Measurements from ENCODE around the gene G6PC3. TPM values are rescaled to one million over a fixed set of nuclear protein-coding genes. Genes with fewer than 3 reads are reported as not detected.

Gene G6PC3
- total and polyA plus RNA-seq, 2 donors from 2014 or later: 70.0 to 150 TPM

GRCh38 chr17:44120851-44121605 lies 50.5 kb downstream of the G6PC3 start:
- no peaks in the 10 kb centered on the region for H3K9me3 ChIP-seq (ENCODE audit: control insufficient read depth in 2 of 3, insufficient read depth in 1 of 3, low read length in 3 of 3)
- no peak overlapping the region for H3K27ac ChIP-seq (ENCODE audit: low read depth in 2 of 2, low read length in 2 of 2)
- FAIRE-seq (no peak), DNase-seq (peak in 2 of 5 donors; percentile 38 to 43)
- peaks cover 0 to 3% (median 0%) of the 10 kb centered on the region in 3 donors for H3K36me3 ChIP-seq (ENCODE audit: control insufficient read depth in 2 of 3, insufficient read depth in 3 of 3, low read length in 3 of 3)
- no peaks in the 10 kb centered on the region for H3K27me3 ChIP-seq (ENCODE audit: control insufficient read depth, insufficient read depth, low read length)
- no peak for TF ChIP-seq CTCF (IDR thresholded peaks at IDR 0.05; ENCODE audit: borderline replicate concordance, extremely low read depth, insufficient read depth)
- H3K9ac ChIP-seq (ENCODE audit: low read length in 3 of 3): peak overlapping the region in 1 of 3 donors; percentile 2
- intact Hi-C loops (cut with DNase I): no loop called here
- peaks cover 0 to 28% (median 12%) of the 10 kb centered on the region in 3 donors for H3K4me1 ChIP-seq (ENCODE audit: control insufficient read depth in 2 of 3, insufficient read depth in 2 of 3, low read depth in 1 of 3, low read length in 3 of 3)
- peak overlapping the region in 1 of 3 donors; percentile 75 for H3K4me3 ChIP-seq (ENCODE audit: low read length in 3 of 3)

- Histone ChIP-seq H3K4me3 (ENCODE audit: low read length in 3 of 3) (peak overlapping the region; percentile 75 to 93 (median 79)), H3K27me3 (ENCODE audit: control insufficient read depth, insufficient read depth, low read length) (no peaks in the 10 kb centered on the region), H3K9me3 (ENCODE audit: control insufficient read depth in 2 of 3, insufficient read depth in 1 of 3, low read length in 3 of 3) (no peaks in the 10 kb centered on the region), H3K27ac (ENCODE audit: low read depth in 2 of 2, low read length in 2 of 2) (peak overlapping the region; percentile 63 to 69), H3K36me3 (ENCODE audit: control insufficient read depth in 2 of 3, insufficient read depth in 3 of 3, low read length in 3 of 3) (no peaks in the 10 kb centered on the region), H3K4me1 (ENCODE audit: control insufficient read depth in 2 of 3, insufficient read depth in 2 of 3, low read depth in 1 of 3, low read length in 3 of 3) (peaks cover 0 to 28% (median 12%) of the 10 kb centered on the region in 3 donors), H3K9ac (ENCODE audit: low read length in 3 of 3) (peak overlapping the region; percentile 53 to 82 (median 63))
- DNase-seq: no peak
- intact Hi-C loops (cut with DNase I): no loop called here
- no peak for TF ChIP-seq CTCF (IDR thresholded peaks at IDR 0.05; ENCODE audit: borderline replicate concordance, extremely low read depth, insufficient read depth)
- FAIRE-seq: no peak
Observed at GRCh38 chr17:44121997-44122815, 51.7 kb downstream of the G6PC3 start.

- intact Hi-C loops (cut with DNase I): no loop called here
- no peaks in the 10 kb centered on the region for H3K9me3 ChIP-seq (ENCODE audit: control insufficient read depth in 2 of 3, insufficient read depth in 1 of 3, low read length in 3 of 3)
- H3K9ac ChIP-seq (ENCODE audit: low read length in 3 of 3): peak overlapping the region; percentile 53 to 82 (median 63)
- DNase-seq: peak in 2 of 5 donors; percentile 24 to 45
- peak overlapping the region; percentile 63 to 69 for H3K27ac ChIP-seq (ENCODE audit: low read depth in 2 of 2, low read length in 2 of 2)
- H3K4me3 ChIP-seq (ENCODE audit: low read length in 3 of 3): peak overlapping the region; percentile 75 to 93 (median 79)
- no peaks in the 10 kb centered on the region for H3K36me3 ChIP-seq (ENCODE audit: control insufficient read depth in 2 of 3, insufficient read depth in 3 of 3, low read length in 3 of 3)
- H3K4me1 ChIP-seq (ENCODE audit: control insufficient read depth in 2 of 3, insufficient read depth in 2 of 3, low read depth in 1 of 3, low read length in 3 of 3): peaks cover 0 to 28% (median 12%) of the 10 kb centered on the region in 3 donors
- no peak for TF ChIP-seq CTCF (IDR thresholded peaks at IDR 0.05; ENCODE audit: borderline replicate concordance, extremely low read depth, insufficient read depth)
- no peak for FAIRE-seq
- H3K27me3 ChIP-seq (ENCODE audit: control insufficient read depth, insufficient read depth, low read length): no peaks in the 10 kb centered on the region
Observed at GRCh38 chr17:44122816-44123355, 52.4 kb downstream of the G6PC3 start.
